ENCODE results near the gene TNFSF4.

GRCh38 chr1:173208868-173209267 lies 1.7 kb upstream of the TNFSF4 start:
- TF ChIP-seq CTCF (IDR thresholded peaks at IDR 0.05; ENCODE audit: low read depth, low read length) (no peak), MYC (IDR thresholded peaks at IDR 0.05; ENCODE audit: low read depth, low read length) (no peak)
